ENCODE results near the gene TSPAN1. TPM values are rescaled to one million over a fixed set of nuclear protein-coding genes. Genes with fewer than 3 reads are reported as not detected.

Gene TSPAN1, protein sequence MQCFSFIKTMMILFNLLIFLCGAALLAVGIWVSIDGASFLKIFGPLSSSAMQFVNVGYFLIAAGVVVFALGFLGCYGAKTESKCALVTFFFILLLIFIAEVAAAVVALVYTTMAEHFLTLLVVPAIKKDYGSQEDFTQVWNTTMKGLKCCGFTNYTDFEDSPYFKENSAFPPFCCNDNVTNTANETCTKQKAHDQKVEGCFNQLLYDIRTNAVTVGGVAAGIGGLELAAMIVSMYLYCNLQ
- total RNA-seq (1.4 TPM), polyA plus RNA-seq (6.9 TPM)
- long read RNA-seq, donor 1 = 0 reads
- long read RNA-seq, donor 2 = 0 reads
- long read RNA-seq, donor 3 = 0 reads
- long read RNA-seq, donor 4 = 0 reads
- long read RNA-seq, donor 5, partial matches to known transcripts = 16 of 16 reads
- long read RNA-seq, donor 5, other reads (novel, unspliced or antisense) = 0 of 16 reads
- long read RNA-seq, donor 6 = 0 reads
- long read RNA-seq, donor 7 = 0 reads
- long read RNA-seq, donor 8 = 0 reads
- long read RNA-seq, donor 9 = 0 reads
- long read RNA-seq, donor 10 = 0 reads

DNA sequence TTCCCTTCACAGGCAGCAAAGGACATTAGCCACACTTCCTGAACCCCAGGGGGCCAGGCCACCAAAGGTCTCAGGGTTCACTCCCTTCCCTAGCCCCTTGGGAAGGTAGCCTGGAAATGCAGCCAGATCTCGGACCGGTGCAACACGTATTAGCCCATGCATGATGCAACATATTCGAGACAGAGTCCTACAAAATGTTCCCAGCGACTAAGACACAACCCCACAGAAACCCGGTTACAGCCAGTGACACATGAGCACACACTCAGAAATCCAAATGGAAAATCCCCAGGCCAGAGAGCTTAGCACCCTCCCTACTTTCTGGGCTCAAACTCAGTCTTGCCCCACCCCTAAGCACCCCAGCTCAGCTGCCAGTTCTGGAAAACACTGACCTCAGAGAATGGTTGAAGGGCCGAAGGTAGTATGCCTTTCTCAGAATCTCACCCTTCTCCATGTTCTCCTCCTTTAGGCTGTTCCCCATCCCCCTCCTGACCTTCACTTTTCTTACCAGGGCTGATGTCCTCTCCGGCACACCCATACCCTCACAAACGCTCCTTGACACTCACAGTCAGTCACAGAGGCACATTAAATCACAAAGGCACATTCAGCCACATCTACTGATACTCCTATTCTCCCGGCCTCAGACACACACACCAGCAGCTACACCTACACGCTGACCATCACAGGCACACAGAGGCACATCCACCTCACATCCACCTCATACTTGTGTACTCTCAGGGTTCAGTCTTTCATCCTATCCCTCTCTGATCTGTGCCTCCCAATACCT lies at the start of gene TSPAN1:
Gene TSPAN1 (plus strand): TSS at position 640 of the 784 bp plus-strand sequence. CDS start 6,021 bp downstream, outside the sequence.
- H3K4me3 ChIP-seq (ENCODE audit: low read length in 2 of 2) = no peak within 1 kb of the TSS
- peaks cover 0 to 2% of the 10 kb centered on the region in 2 donors for H3K27me3 ChIP-seq (ENCODE audit: control insufficient read depth in 2 of 2, insufficient read depth in 1 of 2, low read length in 1 of 2)
- peak within 1 kb of the TSS; percentile 9 to 26 for H3K27ac ChIP-seq (ENCODE audit: low read depth in 1 of 2, low read length in 1 of 2)
- peaks cover 0 to 25% of the 10 kb centered on the region in 2 donors for H3K4me1 ChIP-seq (ENCODE audit: control insufficient read depth in 2 of 2, insufficient read depth in 2 of 2, low read length in 2 of 2)
- DNase-seq (ENCODE audit: low read depth in 6 of 9, low spot score in 9 of 9) = no peak
- WGBS = 95% methylated on average over 11 of the region's 11 CpGs
- no peaks in the 10 kb centered on the region for H3K9me3 ChIP-seq (ENCODE audit: control insufficient read depth in 2 of 2, insufficient read depth in 1 of 2, low read length in 1 of 2)
- no peaks in the 10 kb centered on the region for H3K36me3 ChIP-seq (ENCODE audit: control insufficient read depth in 2 of 2, insufficient read depth in 2 of 2, low read length in 1 of 2)

DNA sequence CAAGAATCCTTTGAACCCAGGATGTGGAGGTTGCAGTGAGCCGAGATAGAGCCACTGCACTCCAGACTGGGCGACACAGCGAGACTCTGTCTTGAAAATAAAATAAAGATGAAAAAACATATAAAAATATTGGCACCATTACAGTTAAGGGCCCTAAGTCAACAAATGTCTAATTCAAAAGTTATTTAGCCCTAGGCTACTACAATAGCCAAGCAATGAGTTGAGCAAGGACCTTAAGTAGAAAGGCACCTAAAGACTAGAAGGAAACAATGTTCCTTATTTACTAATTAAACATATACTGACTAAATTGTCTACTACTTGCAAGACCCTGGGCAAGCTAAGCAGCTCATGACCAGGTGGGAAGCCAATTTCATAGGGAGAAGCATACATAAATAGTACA lies 46.5 kb upstream of the TSPAN1 start:
- H3K9me3 ChIP-seq (ENCODE audit: control insufficient read depth in 2 of 2, insufficient read depth in 1 of 2, low read length in 1 of 2) = no peaks in the 10 kb centered on the region
- no peak overlapping the region for H3K4me3 ChIP-seq (ENCODE audit: low read length in 2 of 2)
- H3K36me3 ChIP-seq (ENCODE audit: control insufficient read depth in 2 of 2, insufficient read depth in 2 of 2, low read length in 1 of 2) = no peaks in the 10 kb centered on the region
- H3K27me3 ChIP-seq (ENCODE audit: control insufficient read depth in 2 of 2, insufficient read depth in 1 of 2, low read length in 1 of 2) = peaks cover 11 to 26% of the 10 kb centered on the region in 2 donors
- peaks cover 3 to 11% of the 10 kb centered on the region in 2 donors for H3K4me1 ChIP-seq (ENCODE audit: control insufficient read depth in 2 of 2, insufficient read depth in 2 of 2, low read length in 2 of 2)
- no peak overlapping the region for H3K27ac ChIP-seq (ENCODE audit: low read depth in 1 of 2, low read length in 1 of 2)
- no peak for DNase-seq (ENCODE audit: low read depth in 6 of 9, low spot score in 9 of 9)
- 89% methylated on average over 3 of the region's 3 CpGs for WGBS

DNA sequence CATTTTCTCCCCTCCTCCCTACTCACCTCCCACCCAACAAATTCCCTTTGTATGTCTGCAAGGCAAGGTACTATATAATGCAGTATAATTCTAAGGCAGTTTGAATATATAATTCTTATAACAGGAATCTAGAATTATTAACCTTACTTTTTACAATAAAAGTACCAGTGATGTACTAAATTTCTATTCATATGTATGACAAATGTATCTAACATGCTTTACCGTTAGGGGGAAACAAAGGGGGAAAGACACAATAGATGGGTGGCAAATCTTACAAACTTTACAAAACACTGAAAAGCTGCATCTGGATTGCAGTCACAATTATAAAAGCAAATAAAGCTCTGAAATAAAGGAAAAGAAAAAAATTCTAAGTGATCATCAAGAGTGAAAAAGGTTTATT lies 44.8 kb upstream of the TSPAN1 start:
- Histone ChIP-seq H3K4me1 (ENCODE audit: control insufficient read depth in 2 of 2, insufficient read depth in 2 of 2, low read length in 2 of 2) (peaks cover 9 to 25% of the 10 kb centered on the region in 2 donors), H3K27ac (ENCODE audit: low read depth in 1 of 2, low read length in 1 of 2) (no peak overlapping the region), H3K27me3 (ENCODE audit: control insufficient read depth in 2 of 2, insufficient read depth in 1 of 2, low read length in 1 of 2) (peaks cover 11 to 26% of the 10 kb centered on the region in 2 donors), H3K4me3 (ENCODE audit: low read length in 2 of 2) (peak overlapping the region in 1 of 2 donors; percentile 83), H3K36me3 (ENCODE audit: control insufficient read depth in 2 of 2, insufficient read depth in 2 of 2, low read length in 1 of 2) (no peaks in the 10 kb centered on the region), H3K9me3 (ENCODE audit: control insufficient read depth in 2 of 2, insufficient read depth in 1 of 2, low read length in 1 of 2) (no peaks in the 10 kb centered on the region)
- DNase-seq (ENCODE audit: low read depth in 6 of 9, low spot score in 9 of 9) = peak in 1 of 9 donors; percentile 3
- 80% methylated on average over 1 of the region's 1 CpG for WGBS

DNA sequence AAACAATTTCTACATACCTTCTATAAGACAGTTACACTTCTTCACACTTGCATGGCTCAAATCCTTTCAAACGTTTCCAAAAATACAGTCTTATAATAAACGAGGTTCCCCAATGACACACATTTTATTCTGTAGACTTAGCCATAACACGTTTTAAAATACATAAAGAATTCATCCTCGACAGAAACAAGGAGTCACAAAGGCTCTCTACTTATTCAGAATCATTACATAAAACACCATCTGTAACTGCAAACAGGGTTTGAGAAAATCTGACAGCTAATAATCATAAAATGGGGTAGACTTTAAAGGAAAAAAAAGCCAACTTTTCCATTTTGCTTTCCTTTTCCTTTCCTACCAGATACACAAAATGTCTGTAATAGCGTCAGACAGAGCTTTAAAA lies 44.3 kb upstream of the TSPAN1 start:
- Histone ChIP-seq H3K27ac (ENCODE audit: low read depth in 1 of 2, low read length in 1 of 2) (no peak overlapping the region), H3K9me3 (ENCODE audit: control insufficient read depth in 2 of 2, insufficient read depth in 1 of 2, low read length in 1 of 2) (no peaks in the 10 kb centered on the region), H3K4me1 (ENCODE audit: control insufficient read depth in 2 of 2, insufficient read depth in 2 of 2, low read length in 2 of 2) (peaks cover 9 to 25% of the 10 kb centered on the region in 2 donors), H3K36me3 (ENCODE audit: control insufficient read depth in 2 of 2, insufficient read depth in 2 of 2, low read length in 1 of 2) (no peaks in the 10 kb centered on the region), H3K4me3 (ENCODE audit: low read length in 2 of 2) (peak overlapping the region; percentile 18 to 83), H3K27me3 (ENCODE audit: control insufficient read depth in 2 of 2, insufficient read depth in 1 of 2, low read length in 1 of 2) (peaks cover 11 to 26% of the 10 kb centered on the region in 2 donors)
- 19% methylated on average over 5 of the region's 5 CpGs for WGBS
- DNase-seq (ENCODE audit: low read depth in 6 of 9, low spot score in 9 of 9) = peak in 1 of 9 donors; percentile 22

DNA sequence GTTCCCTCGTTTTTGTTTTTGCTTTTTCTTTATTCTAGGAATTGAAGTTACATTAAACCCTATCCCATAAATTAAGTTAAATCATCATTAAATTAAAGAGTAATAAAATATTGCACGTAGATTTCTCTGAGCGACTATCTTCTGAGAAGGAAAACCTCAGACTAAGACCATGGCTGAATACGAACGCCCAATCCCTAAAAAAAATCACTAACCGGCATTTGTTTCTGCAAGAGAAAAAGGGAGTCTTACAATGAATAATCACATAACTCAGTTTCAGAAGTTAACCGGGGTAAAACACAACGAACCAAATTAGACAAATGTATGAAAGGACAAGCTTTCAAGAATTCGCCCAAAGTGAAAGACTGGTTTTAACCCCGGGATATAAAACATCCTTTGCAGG lies 43.8 kb upstream of the TSPAN1 start:
- Histone ChIP-seq H3K36me3 (ENCODE audit: control insufficient read depth in 2 of 2, insufficient read depth in 2 of 2, low read length in 1 of 2) (no peaks in the 10 kb centered on the region), H3K27ac (ENCODE audit: low read depth in 1 of 2, low read length in 1 of 2) (no peak overlapping the region), H3K27me3 (ENCODE audit: control insufficient read depth in 2 of 2, insufficient read depth in 1 of 2, low read length in 1 of 2) (peaks cover 11 to 26% of the 10 kb centered on the region in 2 donors), H3K4me3 (ENCODE audit: low read length in 2 of 2) (peak overlapping the region; percentile 70 to 83), H3K4me1 (ENCODE audit: control insufficient read depth in 2 of 2, insufficient read depth in 2 of 2, low read length in 2 of 2) (peaks cover 9 to 25% of the 10 kb centered on the region in 2 donors), H3K9me3 (ENCODE audit: control insufficient read depth in 2 of 2, insufficient read depth in 1 of 2, low read length in 1 of 2) (no peaks in the 10 kb centered on the region)
- WGBS = 5% methylated on average over 10 of the region's 10 CpGs
- DNase-seq (ENCODE audit: low read depth in 6 of 9, low spot score in 9 of 9) = peak in 1 of 9 donors; percentile 45

DNA sequence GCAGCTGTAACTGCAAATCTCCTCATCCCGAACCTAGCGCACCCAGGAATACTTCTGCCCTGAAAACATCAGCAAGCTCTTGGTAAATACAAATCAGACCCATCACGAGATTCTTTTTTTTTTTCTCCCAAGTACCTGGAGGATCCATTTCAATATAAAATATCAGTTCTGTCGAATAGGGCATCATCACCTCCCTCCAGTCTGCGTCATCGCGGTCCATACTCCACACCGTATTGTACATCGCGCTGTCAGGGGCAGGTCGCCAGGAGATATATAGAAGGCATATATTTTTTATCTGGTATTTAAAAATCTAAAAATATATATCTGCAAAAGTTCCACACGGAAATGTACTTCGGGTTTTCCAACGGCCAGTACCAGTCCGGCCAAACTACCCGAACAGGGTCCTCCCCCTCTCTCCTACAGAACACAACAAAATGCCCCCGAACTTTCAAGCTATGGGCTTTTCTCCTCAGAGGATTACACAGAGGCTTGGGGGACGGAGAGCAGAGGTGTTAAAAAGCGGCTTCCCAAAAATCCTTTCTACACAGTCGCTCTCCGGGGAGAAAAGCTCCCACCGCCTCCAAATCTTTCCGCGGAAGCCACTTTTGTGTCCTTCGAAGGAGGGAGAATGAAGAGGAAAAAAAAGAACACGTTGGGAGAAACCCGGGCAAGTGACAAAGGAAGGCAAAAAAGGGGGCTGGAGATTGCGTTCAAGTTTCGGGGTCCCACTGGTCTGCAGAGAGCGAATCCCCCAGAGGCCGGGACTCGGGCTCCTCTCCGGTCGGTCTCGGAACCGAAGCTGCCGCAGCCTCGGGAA lies 43.0 kb upstream of the TSPAN1 start:
- Histone ChIP-seq H3K27me3 (ENCODE audit: control insufficient read depth in 2 of 2, insufficient read depth in 1 of 2, low read length in 1 of 2) (peaks cover 11 to 26% of the 10 kb centered on the region in 2 donors), H3K27ac (ENCODE audit: low read depth in 1 of 2, low read length in 1 of 2) (peak overlapping the region; percentile 90 to 93), H3K4me3 (ENCODE audit: low read length in 2 of 2) (peak overlapping the region; percentile 70 to 83), H3K9me3 (ENCODE audit: control insufficient read depth in 2 of 2, insufficient read depth in 1 of 2, low read length in 1 of 2) (no peaks in the 10 kb centered on the region), H3K4me1 (ENCODE audit: control insufficient read depth in 2 of 2, insufficient read depth in 2 of 2, low read length in 2 of 2) (peaks cover 9 to 25% of the 10 kb centered on the region in 2 donors), H3K36me3 (ENCODE audit: control insufficient read depth in 2 of 2, insufficient read depth in 2 of 2, low read length in 1 of 2) (no peaks in the 10 kb centered on the region)
- 1% methylated on average over 38 of the region's 38 CpGs for WGBS
- DNase-seq (ENCODE audit: low read depth in 6 of 9, low spot score in 9 of 9) = peak in 6 of 9 donors; percentile 13 to 58 (median 20)

DNA sequence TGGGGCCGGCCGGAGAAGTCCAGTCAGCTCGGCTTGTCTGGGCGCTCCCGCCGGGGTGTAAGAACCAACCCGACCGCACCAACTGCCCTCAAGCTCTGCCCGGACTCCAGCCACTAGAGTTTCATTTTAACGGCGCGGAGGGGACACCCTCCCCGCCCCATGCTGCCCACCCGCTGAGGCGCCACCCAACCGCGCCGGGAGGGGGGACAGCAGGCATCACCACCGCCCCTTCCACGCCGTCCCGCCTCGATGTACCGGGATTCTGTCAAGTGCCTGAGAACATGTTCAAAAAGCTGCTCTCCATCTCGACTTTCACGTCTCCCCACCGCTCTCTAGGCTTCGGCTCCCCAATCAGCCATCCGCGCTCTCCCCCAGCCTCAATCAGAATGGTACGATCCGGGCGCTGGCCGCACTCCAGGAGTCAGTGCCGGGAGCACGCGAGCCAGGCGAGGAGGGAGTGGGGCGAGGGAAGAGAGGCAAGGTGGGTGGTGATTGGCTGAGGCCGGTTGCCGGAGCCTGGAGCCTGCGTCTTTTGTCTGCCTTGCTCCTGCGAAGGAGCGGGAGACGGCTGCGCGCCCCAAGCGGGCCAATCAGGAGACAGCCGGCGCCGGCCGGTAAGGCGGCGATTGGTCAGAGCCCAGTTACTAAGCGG lies 42.2 kb upstream of the TSPAN1 start, which contains the start of gene PIK3R3:
Gene PIK3R3 (minus strand): TSS at position 101 of the 652 bp plus-strand sequence. CDS start 677 bp downstream, outside the sequence.
- peak; percentile 76 to 94 (median 92) for DNase-seq (ENCODE audit: low read depth in 6 of 9, low spot score in 9 of 9)
- peak within 1 kb of the TSS; percentile 70 to 83 for H3K4me3 ChIP-seq (ENCODE audit: low read length in 2 of 2)
- H3K4me1 ChIP-seq (ENCODE audit: control insufficient read depth in 2 of 2, insufficient read depth in 2 of 2, low read length in 2 of 2) = peaks cover 9 to 25% of the 10 kb centered on the region in 2 donors
- peak within 1 kb of the TSS; percentile 90 to 93 for H3K27ac ChIP-seq (ENCODE audit: low read depth in 1 of 2, low read length in 1 of 2)
- peaks cover 11 to 26% of the 10 kb centered on the region in 2 donors for H3K27me3 ChIP-seq (ENCODE audit: control insufficient read depth in 2 of 2, insufficient read depth in 1 of 2, low read length in 1 of 2)
- H3K9me3 ChIP-seq (ENCODE audit: control insufficient read depth in 2 of 2, insufficient read depth in 1 of 2, low read length in 1 of 2) = no peaks in the 10 kb centered on the region
- WGBS = under 1% methylated on average over 55 of the region's 55 CpGs
- no peaks in the 10 kb centered on the region for H3K36me3 ChIP-seq (ENCODE audit: control insufficient read depth in 2 of 2, insufficient read depth in 2 of 2, low read length in 1 of 2)

DNA sequence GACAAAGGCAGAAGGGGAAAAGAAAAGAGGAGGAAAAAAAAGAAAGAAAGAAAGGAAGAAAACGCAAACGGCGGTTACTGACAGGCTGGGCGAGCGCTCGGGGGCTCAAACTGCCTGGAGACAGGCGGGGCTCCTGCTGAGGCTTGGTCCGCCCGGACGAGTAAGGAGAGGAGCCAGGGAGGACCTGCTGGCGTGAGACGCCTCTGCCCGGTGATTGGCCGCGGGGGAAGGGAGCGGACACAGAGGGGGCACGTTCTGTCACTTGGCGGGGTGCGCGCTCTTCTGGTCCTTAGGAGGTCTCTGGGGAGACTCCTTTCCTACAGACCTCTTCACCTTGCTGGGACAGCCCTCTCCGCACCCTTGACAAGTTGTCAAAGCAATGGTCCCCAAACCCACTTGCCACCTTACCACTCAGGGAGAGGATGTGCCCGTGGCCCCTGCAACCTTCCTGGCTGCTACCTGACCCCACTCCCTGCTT lies 41.7 kb upstream of the TSPAN1 start:
- no peak for DNase-seq (ENCODE audit: low read depth in 6 of 9, low spot score in 9 of 9)
- H3K4me1 ChIP-seq (ENCODE audit: control insufficient read depth in 2 of 2, insufficient read depth in 2 of 2, low read length in 2 of 2) = peaks cover 9 to 25% of the 10 kb centered on the region in 2 donors

More for the DNA sequence above, 41.7 kb upstream of the TSPAN1 start:
- H3K27me3 ChIP-seq (ENCODE audit: control insufficient read depth in 2 of 2, insufficient read depth in 1 of 2, low read length in 1 of 2) = peaks cover 11 to 26% of the 10 kb centered on the region in 2 donors
- H3K36me3 ChIP-seq (ENCODE audit: control insufficient read depth in 2 of 2, insufficient read depth in 2 of 2, low read length in 1 of 2) = no peaks in the 10 kb centered on the region
- H3K27ac ChIP-seq (ENCODE audit: low read depth in 1 of 2, low read length in 1 of 2) = peak overlapping the region; percentile 72 to 90
- H3K4me3 ChIP-seq (ENCODE audit: low read length in 2 of 2) = peak overlapping the region; percentile 70 to 83
- 2% methylated on average over 22 of the region's 22 CpGs for WGBS
- H3K9me3 ChIP-seq (ENCODE audit: control insufficient read depth in 2 of 2, insufficient read depth in 1 of 2, low read length in 1 of 2) = no peaks in the 10 kb centered on the region

Data from thymus (tissue), 14 donors.